ENCODE results near the gene SMO. TPM values are rescaled to one million over a fixed set of nuclear protein-coding genes. Genes with fewer than 3 reads are reported as not detected.

Gene SMO
- total RNA-seq, 3 donors from 2014 or later, result 2.1 to 11.2 (median 2.2) TPM

DNA sequence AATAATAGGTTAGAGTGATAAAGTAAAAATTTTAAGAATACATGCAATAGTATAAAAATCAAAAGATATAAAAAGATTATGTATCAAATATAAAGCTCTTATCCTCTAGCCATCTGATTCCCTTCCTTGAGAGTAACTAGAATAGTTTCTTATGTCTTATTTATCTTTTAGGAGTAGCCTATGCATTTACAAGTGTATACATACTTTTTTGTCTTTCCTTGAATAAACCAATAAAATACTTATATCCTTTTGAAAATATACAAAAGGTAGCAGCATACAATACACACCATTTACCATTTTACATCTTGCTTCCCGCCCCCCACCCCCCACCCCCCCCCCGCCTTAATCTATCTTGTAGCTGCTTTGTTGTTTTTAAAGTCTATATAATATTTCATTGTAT is 67.8 kb downstream of the SMO start:
- ATAC-seq, result no peak
- TF ChIP-seq, protein P1, sequence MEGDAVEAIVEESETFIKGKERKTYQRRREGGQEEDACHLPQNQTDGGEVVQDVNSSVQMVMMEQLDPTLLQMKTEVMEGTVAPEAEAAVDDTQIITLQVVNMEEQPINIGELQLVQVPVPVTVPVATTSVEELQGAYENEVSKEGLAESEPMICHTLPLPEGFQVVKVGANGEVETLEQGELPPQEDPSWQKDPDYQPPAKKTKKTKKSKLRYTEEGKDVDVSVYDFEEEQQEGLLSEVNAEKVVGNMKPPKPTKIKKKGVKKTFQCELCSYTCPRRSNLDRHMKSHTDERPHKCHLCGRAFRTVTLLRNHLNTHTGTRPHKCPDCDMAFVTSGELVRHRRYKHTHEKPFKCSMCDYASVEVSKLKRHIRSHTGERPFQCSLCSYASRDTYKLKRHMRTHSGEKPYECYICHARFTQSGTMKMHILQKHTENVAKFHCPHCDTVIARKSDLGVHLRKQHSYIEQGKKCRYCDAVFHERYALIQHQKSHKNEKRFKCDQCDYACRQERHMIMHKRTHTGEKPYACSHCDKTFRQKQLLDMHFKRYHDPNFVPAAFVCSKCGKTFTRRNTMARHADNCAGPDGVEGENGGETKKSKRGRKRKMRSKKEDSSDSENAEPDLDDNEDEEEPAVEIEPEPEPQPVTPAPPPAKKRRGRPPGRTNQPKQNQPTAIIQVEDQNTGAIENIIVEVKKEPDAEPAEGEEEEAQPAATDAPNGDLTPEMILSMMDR (IDR thresholded peaks at IDR 0.05), result no peak

DNA sequence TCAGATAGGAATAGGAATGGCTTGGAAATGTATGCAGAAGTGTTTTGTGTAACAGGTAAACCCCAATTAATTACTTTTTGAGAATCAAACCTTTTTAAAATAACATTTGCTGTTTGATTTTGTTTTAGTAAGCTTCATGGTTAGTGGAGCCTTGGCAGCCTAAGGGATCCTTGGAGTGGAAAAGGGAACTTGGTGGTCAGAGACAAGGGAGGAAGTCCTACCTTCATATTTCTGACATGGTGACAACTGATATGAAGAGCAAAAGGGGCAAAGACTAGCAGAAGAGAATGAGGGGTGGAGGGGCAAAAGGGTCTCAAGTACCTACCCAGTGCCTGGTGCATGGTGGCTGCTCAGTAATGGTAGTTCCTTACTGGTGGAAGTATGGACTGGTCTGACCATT is 68.7 kb downstream of the SMO start:
- TF ChIP-seq, protein P1 (IDR thresholded peaks at IDR 0.05), result no peak
- ATAC-seq (no peak), DNase-seq (no peak)
- H3K4me1 ChIP-seq (ENCODE audit: low read depth), result peaks cover 2% of the 10 kb centered on the region
- H3K36me3 ChIP-seq (ENCODE audit: low read depth), result no peaks in the 10 kb centered on the region
- H3K4me3 ChIP-seq, result no peak overlapping the region
- no peaks in the 10 kb centered on the region for H3K9me3 ChIP-seq
- intact Hi-C loops (cut with DNase I, micrococcal nuclease), result no loop called here

More for the DNA sequence above, 67.8 kb downstream of the SMO start:
- Histone ChIP-seq H3K4me3 (no peak overlapping the region), H3K36me3 (ENCODE audit: low read depth) (no peaks in the 10 kb centered on the region), H3K9me3 (no peaks in the 10 kb centered on the region), H3K4me1 (ENCODE audit: low read depth) (peaks cover 2% of the 10 kb centered on the region)
- intact Hi-C loops (cut with DNase I, micrococcal nuclease), result no loop called here
- DNase-seq, result no peak

DNA sequence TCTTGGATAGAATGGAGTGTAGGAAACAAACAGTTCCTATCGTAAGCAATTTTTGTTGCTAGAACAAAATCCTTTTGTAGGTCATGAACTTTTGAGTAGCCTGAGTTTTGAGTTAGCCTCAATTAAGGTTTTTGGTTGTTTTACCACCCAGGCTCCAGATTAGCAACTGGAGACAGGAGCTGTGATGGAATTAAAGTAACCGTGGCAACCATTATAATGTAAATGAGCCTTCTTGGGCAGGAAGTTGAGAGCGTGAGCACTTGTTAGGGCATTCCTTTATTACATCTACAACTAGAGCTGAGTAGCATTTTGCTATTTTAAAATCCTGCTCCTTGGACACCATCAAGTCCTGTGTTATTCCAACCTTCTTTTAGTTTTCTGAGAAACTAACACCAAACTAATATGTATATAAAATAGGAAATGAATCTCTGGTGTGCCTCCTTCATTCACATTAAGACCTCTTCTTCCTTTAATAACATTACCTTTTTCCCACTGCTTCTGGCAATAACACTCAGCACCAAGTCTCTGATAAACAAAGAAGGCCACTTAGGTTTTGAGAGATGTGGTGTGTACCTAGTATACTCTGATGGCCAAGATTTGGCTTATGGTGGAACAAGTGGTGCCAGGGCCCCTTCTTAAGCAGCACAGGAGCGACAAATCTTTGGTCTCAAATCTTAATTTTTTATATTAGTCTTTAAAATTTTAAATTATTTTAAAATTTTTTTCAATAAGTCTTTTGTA is 70.4 kb downstream of the SMO start:
- intact Hi-C loops (cut with DNase I, micrococcal nuclease), result no loop called here
- Histone ChIP-seq H3K9me3 (no peaks in the 10 kb centered on the region), H3K4me3 (no peak overlapping the region), H3K36me3 (ENCODE audit: low read depth) (no peaks in the 10 kb centered on the region), H3K4me1 (ENCODE audit: low read depth) (peaks cover 2% of the 10 kb centered on the region)
- ATAC-seq (no peak), DNase-seq (no peak)
- TF ChIP-seq, protein P1 (IDR thresholded peaks at IDR 0.05), result no peak

DNA sequence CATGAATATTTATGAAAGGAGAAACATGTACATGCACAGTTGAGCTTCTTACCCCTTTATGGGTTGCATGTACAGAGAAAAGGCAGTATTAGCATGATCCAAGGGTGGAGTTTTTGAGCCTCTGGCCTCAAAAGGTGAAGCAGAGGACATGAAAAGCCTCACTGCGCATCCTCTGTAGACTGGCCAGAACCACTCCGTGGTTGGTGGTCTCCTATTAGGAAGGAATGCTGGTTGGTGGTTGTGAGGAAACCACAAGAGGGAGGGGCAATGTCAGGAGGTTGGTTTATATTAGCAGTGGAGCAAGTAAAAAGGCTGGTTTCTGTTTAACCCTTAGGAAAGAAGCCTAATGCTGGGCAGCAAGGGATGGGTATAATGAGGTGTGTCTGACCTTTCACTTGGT is 73.9 kb downstream of the SMO start:
- Histone ChIP-seq H3K9me3 (no peaks in the 10 kb centered on the region), H3K4me1 (ENCODE audit: low read depth) (no peaks in the 10 kb centered on the region), H3K36me3 (ENCODE audit: low read depth) (no peaks in the 10 kb centered on the region), H3K4me3 (no peak overlapping the region)
- TF ChIP-seq, protein P1 (IDR thresholded peaks at IDR 0.05), result no peak
- ATAC-seq (no peak), DNase-seq (no peak)
- intact Hi-C loops (cut with DNase I, micrococcal nuclease), result no loop called here

Other genes starting within 250 kb of the SMO start
- 10 to 100 TPM; 36.0 to 43.6 (median 38.7) TPM for gene TNPO3, start 133.5 kb upstream of the SMO start, total RNA-seq
- 10 to 100 TPM in 1 of 3 donors, 1 to 10 TPM in 2; 9.8 to 15.1 (median 10.0) TPM for gene TSPAN33, start 43.9 kb upstream of the SMO start, total RNA-seq
- gene AHCYL2, start 36.4 kb downstream of the SMO start, total RNA-seq, result 100 to 1,000 TPM; 215 to 717 (median 467) TPM
- 1 to 10 TPM in 2 of 3 donors, under 1 TPM in 1; 0.09 to 1.3 (median 1.3) TPM for gene STRIP2, start 245.8 kb downstream of the SMO start, total RNA-seq

Measured in mucosa of descending colon (tissue), 3 donors.